Measurements from ENCODE around the gene COQ8B. TPM values are rescaled to one million over a fixed set of nuclear protein-coding genes. Genes with fewer than 3 reads are reported as not detected.

Gene COQ8B
- total RNA-seq, 4 donors from 2014 or later = 34.5 to 57.7 (median 45.3) TPM

GRCh38 chr19:40683437-40683836, 33.2 kb downstream of the COQ8B start:
- DNase-seq (ENCODE audit: extremely low spot score) = no peak
- no peak for TF ChIP-seq CTCF (IDR thresholded peaks at IDR 0.05)
- no peak for TF ChIP-seq POLR2AphosphoS5 (IDR thresholded peaks at IDR 0.05)
- no peak for TF ChIP-seq POLR2A (IDR thresholded peaks at IDR 0.05; ENCODE audit: low read depth)
- Histone ChIP-seq H3K9me3 (no peaks in the 10 kb centered on the region), H3K27ac (replicated peaks in 1 of 4) (no peak overlapping the region), H3K4me1 (peaks cover 0 to 19% (median 16%) of the 10 kb centered on the region in 4 donors), H3K27me3 (no peaks in the 10 kb centered on the region), H3K36me3 (peaks cover 52 to 88% (median 84%) of the 10 kb centered on the region in 4 donors), H3K4me3 (no peak overlapping the region)
- 80% methylated on average over 9 of the region's 9 CpGs for WGBS
- intact Hi-C loops (cut with DNase I) = no loop called here

- 90% methylated on average over 18 of the region's 18 CpGs for WGBS
- H3K27me3 ChIP-seq = no peaks in the 10 kb centered on the region
- no peak overlapping the region for H3K27ac ChIP-seq (replicated peaks in 1 of 4)
- H3K4me3 ChIP-seq = no peak overlapping the region
- H3K4me1 ChIP-seq = peaks cover 0 to 9% (median 6%) of the 10 kb centered on the region in 4 donors
- H3K36me3 ChIP-seq = peaks cover 58 to 97% (median 93%) of the 10 kb centered on the region in 4 donors
- no peak for DNase-seq (ENCODE audit: extremely low spot score)
- H3K9me3 ChIP-seq = no peaks in the 10 kb centered on the region
- intact Hi-C loops (cut with DNase I) = no loop called here
- no peak for TF ChIP-seq POLR2A (IDR thresholded peaks at IDR 0.05; ENCODE audit: low read depth)
- no peak for TF ChIP-seq POLR2AphosphoS5 (IDR thresholded peaks at IDR 0.05)
- no peak for TF ChIP-seq EP300 (IDR thresholded peaks at IDR 0.05)
- no peak for TF ChIP-seq CTCF (IDR thresholded peaks at IDR 0.05)
Observed at GRCh38 chr19:40682431-40682964, 34.2 kb downstream of the COQ8B start.

GRCh38 chr19:40681039-40681438, 35.6 kb downstream of the COQ8B start:
- intact Hi-C loops (cut with DNase I) = no loop called here
- Histone ChIP-seq H3K27ac (replicated peaks in 1 of 4) (no peak overlapping the region), H3K4me3 (no peak overlapping the region), H3K36me3 (peaks cover 72 to 100% (median 98%) of the 10 kb centered on the region in 4 donors), H3K27me3 (no peaks in the 10 kb centered on the region), H3K4me1 (no peaks in the 10 kb centered on the region), H3K9me3 (no peaks in the 10 kb centered on the region)
- DNase-seq (ENCODE audit: extremely low spot score) = no peak
- 85% methylated on average over 4 of the region's 4 CpGs for WGBS
- no peak for TF ChIP-seq POLR2AphosphoS5 (IDR thresholded peaks at IDR 0.05)
- no peak for TF ChIP-seq CTCF (IDR thresholded peaks at IDR 0.05)
- TF ChIP-seq POLR2A (IDR thresholded peaks at IDR 0.05; ENCODE audit: low read depth) = no peak
- no peak for TF ChIP-seq EP300 (IDR thresholded peaks at IDR 0.05)

- Histone ChIP-seq H3K36me3 (peaks cover 76 to 100% (median 98%) of the 10 kb centered on the region in 4 donors), H3K4me1 (no peaks in the 10 kb centered on the region), H3K27ac (replicated peaks in 1 of 4) (no peak overlapping the region), H3K9me3 (no peaks in the 10 kb centered on the region), H3K4me3 (no peak overlapping the region), H3K27me3 (no peaks in the 10 kb centered on the region)
- no peak for DNase-seq (ENCODE audit: extremely low spot score)
- WGBS = 95% methylated on average over 23 of the region's 23 CpGs
- TF ChIP-seq POLR2AphosphoS5 (IDR thresholded peaks at IDR 0.05) (no peak), EP300 (IDR thresholded peaks at IDR 0.05) (no peak), POLR2A (IDR thresholded peaks at IDR 0.05; ENCODE audit: low read depth) (no peak), CTCF (IDR thresholded peaks at IDR 0.05) (no peak)
- intact Hi-C loops (cut with DNase I) = no loop called here
Observed at GRCh38 chr19:40677156-40677555, 39.5 kb downstream of the COQ8B start.

- TF ChIP-seq POLR2AphosphoS5 (IDR thresholded peaks at IDR 0.05) (no peak), EP300 (IDR thresholded peaks at IDR 0.05) (no peak), CTCF (IDR thresholded peaks at IDR 0.05) (no peak), POLR2A (IDR thresholded peaks at IDR 0.05; ENCODE audit: low read depth) (no peak)
- 76% methylated on average over 2 of the region's 3 CpGs for WGBS
Observed at GRCh38 chr19:40674291-40674690, 42.4 kb downstream of the COQ8B start.

More at GRCh38 chr19:40674291-40674690, 42.4 kb downstream of the COQ8B start:
- no peak for DNase-seq (ENCODE audit: extremely low spot score)
- H3K4me3 ChIP-seq = no peak overlapping the region
- peaks cover 0 to 4% (median 0%) of the 10 kb centered on the region in 4 donors for H3K4me1 ChIP-seq
- intact Hi-C loops (cut with DNase I) = no loop called here
- H3K9me3 ChIP-seq = no peaks in the 10 kb centered on the region
- peaks cover 81 to 100% (median 98%) of the 10 kb centered on the region in 4 donors for H3K36me3 ChIP-seq
- no peaks in the 10 kb centered on the region for H3K27me3 ChIP-seq
- no peak overlapping the region for H3K27ac ChIP-seq (replicated peaks in 1 of 4)
